Activated CD4-positive, alpha-beta T cell treated with anti-CD3 and anti-CD28 coated beads, Interleukin-2, amount 50 U/mL, for 4 hours (primary cell): Measurements from ENCODE around the gene EFEMP2.
A peak's percentile ranks its signal among the peaks of the same experiment; 100 is the strongest.

Source experiments
- DNase-seq, 2 experiments: peaks; one replicate each; pipeline ENCODE4 v3.0.0-alpha.2; 2020

The EFEMP2 gene

GRCh38 chr11:65872586-65873317, at the start of gene EFEMP2:
Gene EFEMP2, minus strand, starts transcription at chr11:65872800. Its CDS starts 446 bp downstream, at chr11:65872354.
- no peak for DNase-seq

- DNase-seq: no peak
Observed at GRCh38 chr11:65921876-65922275, 49.3 kb upstream of the EFEMP2 start.

- no peak for DNase-seq
Observed at GRCh38 chr11:65921033-65921555, 48.5 kb upstream of the EFEMP2 start.

- DNase-seq: no peak
Observed at GRCh38 chr11:65920372-65920802, 47.8 kb upstream of the EFEMP2 start.

- DNase-seq: peak; percentile 50 to 61
Observed at GRCh38 chr11:65919573-65920371, 47.2 kb upstream of the EFEMP2 start.

- DNase-seq: peak; percentile 99
Observed at GRCh38 chr11:65919141-65919572, 46.6 kb upstream of the EFEMP2 start, which contains the start of gene DRAP1. Gene DRAP1, plus strand, starts transcription at chr11:65919426. Its CDS starts 76 bp downstream, at chr11:65919502.

GRCh38 chr11:65918211-65919140, 45.9 kb upstream of the EFEMP2 start, which contains the start of gene C11orf68:
Gene C11orf68, minus strand, starts transcription at chr11:65919062. Its CDS starts 31 bp downstream, at chr11:65919031.
- no peak for DNase-seq

GRCh38 chr11:65917434-65918210, 45.0 kb upstream of the EFEMP2 start:
- no peak for DNase-seq

GRCh38 chr11:65917077-65917433, 44.5 kb upstream of the EFEMP2 start:
- no peak for DNase-seq

- DNase-seq: no peak
Observed at GRCh38 chr11:65916391-65916790, 43.8 kb upstream of the EFEMP2 start.

- no peak for DNase-seq
Observed at GRCh38 chr11:65915821-65916251, 43.2 kb upstream of the EFEMP2 start.

- no peak for DNase-seq
Observed at GRCh38 chr11:65915101-65915820, 42.7 kb upstream of the EFEMP2 start.

GRCh38 chr11:65912845-65913244, 40.2 kb upstream of the EFEMP2 start:
- no peak for DNase-seq

- no peak for DNase-seq
Observed at GRCh38 chr11:65911682-65912568, 39.3 kb upstream of the EFEMP2 start.

- no peak for DNase-seq
Observed at GRCh38 chr11:65907878-65908277, 35.3 kb upstream of the EFEMP2 start.

GRCh38 chr11:65906602-65907001, 34.0 kb upstream of the EFEMP2 start:
- no peak for DNase-seq

GRCh38 chr11:65903715-65904114, 31.1 kb upstream of the EFEMP2 start:
- no peak for DNase-seq

- DNase-seq: no peak
Observed at GRCh38 chr11:65903068-65903481, 30.5 kb upstream of the EFEMP2 start.

- DNase-seq: no peak
Observed at GRCh38 chr11:65900899-65901180, 28.2 kb upstream of the EFEMP2 start.
